ENCODE measurements around the gene TWNK.

DNA sequence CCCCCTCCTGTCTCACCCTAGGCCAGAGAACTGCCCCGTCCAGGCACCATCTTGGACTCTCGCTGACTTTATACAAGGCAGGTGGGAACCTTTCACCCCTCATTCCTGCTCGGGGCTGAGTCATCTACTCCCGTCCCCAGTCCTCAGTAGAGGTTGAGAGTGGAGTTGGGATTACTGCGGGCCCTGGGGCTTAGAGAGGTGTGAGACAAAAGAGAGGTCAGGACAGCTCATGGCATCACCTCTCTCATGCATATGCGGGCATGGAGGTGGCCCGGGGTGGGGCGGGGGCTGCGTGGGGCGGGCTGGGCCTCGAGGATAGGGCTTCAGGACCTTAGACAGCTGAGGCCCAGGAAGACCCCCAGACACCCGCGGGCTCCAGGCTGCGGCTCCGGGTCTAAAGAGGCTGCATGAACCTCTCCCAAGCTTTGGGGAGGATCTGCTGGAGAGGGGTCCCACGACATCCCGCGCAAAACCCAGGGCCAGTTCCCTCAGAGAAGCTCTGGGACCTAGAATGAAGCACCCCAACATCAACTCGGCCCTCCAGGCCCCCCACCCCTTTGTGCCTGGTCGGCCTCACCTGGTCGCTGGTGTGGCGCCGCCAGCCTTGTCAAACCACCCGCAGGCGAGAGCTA lies 43.3 kb downstream of the TWNK start:
- TF ChIP-seq, protein P1, sequence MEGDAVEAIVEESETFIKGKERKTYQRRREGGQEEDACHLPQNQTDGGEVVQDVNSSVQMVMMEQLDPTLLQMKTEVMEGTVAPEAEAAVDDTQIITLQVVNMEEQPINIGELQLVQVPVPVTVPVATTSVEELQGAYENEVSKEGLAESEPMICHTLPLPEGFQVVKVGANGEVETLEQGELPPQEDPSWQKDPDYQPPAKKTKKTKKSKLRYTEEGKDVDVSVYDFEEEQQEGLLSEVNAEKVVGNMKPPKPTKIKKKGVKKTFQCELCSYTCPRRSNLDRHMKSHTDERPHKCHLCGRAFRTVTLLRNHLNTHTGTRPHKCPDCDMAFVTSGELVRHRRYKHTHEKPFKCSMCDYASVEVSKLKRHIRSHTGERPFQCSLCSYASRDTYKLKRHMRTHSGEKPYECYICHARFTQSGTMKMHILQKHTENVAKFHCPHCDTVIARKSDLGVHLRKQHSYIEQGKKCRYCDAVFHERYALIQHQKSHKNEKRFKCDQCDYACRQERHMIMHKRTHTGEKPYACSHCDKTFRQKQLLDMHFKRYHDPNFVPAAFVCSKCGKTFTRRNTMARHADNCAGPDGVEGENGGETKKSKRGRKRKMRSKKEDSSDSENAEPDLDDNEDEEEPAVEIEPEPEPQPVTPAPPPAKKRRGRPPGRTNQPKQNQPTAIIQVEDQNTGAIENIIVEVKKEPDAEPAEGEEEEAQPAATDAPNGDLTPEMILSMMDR (IDR thresholded peaks at IDR 0.05) = no peak
- TF ChIP-seq POLR2A (IDR thresholded peaks at IDR 0.05) (no peak), POLR2AphosphoS5 (IDR thresholded peaks at IDR 0.05) (no peak), EP300 (IDR thresholded peaks at IDR 0.05) (no peak)

Data from stomach (tissue), 4 donors.